ENCODE results near the gene DDX55. TPM values are rescaled to one million over a fixed set of nuclear protein-coding genes. Genes with fewer than 3 reads are reported as not detected.

DDX55 gene
- total and polyA plus RNA-seq, 2 experiments from 2014 or later, result 21.7 to 23.0 TPM

- no peak for DNase-seq (ENCODE audit: low spot score)
- Histone ChIP-seq H3K4me1 (ENCODE audit: insufficient read depth) (no peaks in the 10 kb centered on the region), H2AFZ (no peak overlapping the region), H3K27me3 (no peaks in the 10 kb centered on the region), H3K9me3 (ENCODE audit: low read depth) (no peaks in the 10 kb centered on the region), H3K4me2 (no peak overlapping the region), H3K27ac (no peak overlapping the region), H3K36me3 (replicated peaks; ENCODE audit: insufficient read depth, low read depth) (no peaks in the 10 kb centered on the region), H3K9me2 (replicated peaks; ENCODE audit: insufficient read depth) (no peaks in the 10 kb centered on the region), H3K4me3 (no peak overlapping the region), H4K20me1 (ENCODE audit: insufficient read depth, poor library complexity, severe bottlenecking) (no peaks in the 10 kb centered on the region), H3K79me2 (no peaks in the 10 kb centered on the region)
- WGBS (ENCODE audit: low lambda C conversion rate, missing lambda C conversion rate), result 92% methylated on average over 3 of the region's 3 CpGs
- TF ChIP-seq CTCF (IDR thresholded peaks at IDR 0.05; ENCODE audit: poor library complexity) (no peak), EZH2 (IDR thresholded peaks at IDR 0.05; ENCODE audit: borderline replicate concordance) (no peak), EZH2phosphoT487 (IDR thresholded peaks at IDR 0.05; ENCODE audit: low read depth, severe bottlenecking, unreplicated experiment) (no peak)
These were observed 42.4 kb upstream of the DDX55 start for GRCh38 chr12:123559468-123559867.

GRCh38 chr12:123571343-123571813, 30.5 kb upstream of the DDX55 start:
- Histone ChIP-seq H3K4me2 (no peak overlapping the region), H4K20me1 (ENCODE audit: insufficient read depth, poor library complexity, severe bottlenecking) (no peaks in the 10 kb centered on the region), H3K27me3 (no peaks in the 10 kb centered on the region), H3K36me3 (replicated peaks; ENCODE audit: insufficient read depth, low read depth) (no peaks in the 10 kb centered on the region), H3K4me3 (no peak overlapping the region), H2AFZ (no peak overlapping the region), H3K9me2 (replicated peaks; ENCODE audit: insufficient read depth) (no peaks in the 10 kb centered on the region), H3K4me1 (ENCODE audit: insufficient read depth) (no peaks in the 10 kb centered on the region), H3K27ac (no peak overlapping the region), H3K9me3 (ENCODE audit: low read depth) (no peaks in the 10 kb centered on the region), H3K79me2 (no peaks in the 10 kb centered on the region)
- 42% methylated on average over 4 of the region's 4 CpGs for WGBS (ENCODE audit: low lambda C conversion rate, missing lambda C conversion rate)
- peak; percentile 64 for DNase-seq (ENCODE audit: low spot score)
- TF ChIP-seq CTCF (IDR thresholded peaks at IDR 0.05; ENCODE audit: poor library complexity) (no peak), EZH2 (IDR thresholded peaks at IDR 0.05; ENCODE audit: borderline replicate concordance) (no peak), EZH2phosphoT487 (IDR thresholded peaks at IDR 0.05; ENCODE audit: low read depth, severe bottlenecking, unreplicated experiment) (no peak)

- 95% methylated on average over 2 of the region's 2 CpGs for WGBS (ENCODE audit: low lambda C conversion rate, missing lambda C conversion rate)
These were observed 29.5 kb upstream of the DDX55 start for GRCh38 chr12:123572391-123572790.

More at GRCh38 chr12:123572391-123572790, 29.5 kb upstream of the DDX55 start:
- H3K27ac ChIP-seq, result no peak overlapping the region
- H4K20me1 ChIP-seq (ENCODE audit: insufficient read depth, poor library complexity, severe bottlenecking), result no peaks in the 10 kb centered on the region
- TF ChIP-seq EZH2 (IDR thresholded peaks at IDR 0.05; ENCODE audit: borderline replicate concordance), result no peak
- no peak for TF ChIP-seq EZH2phosphoT487 (IDR thresholded peaks at IDR 0.05; ENCODE audit: low read depth, severe bottlenecking, unreplicated experiment)
- TF ChIP-seq CTCF (IDR thresholded peaks at IDR 0.05; ENCODE audit: poor library complexity), result no peak
- H3K9me3 ChIP-seq (ENCODE audit: low read depth), result no peaks in the 10 kb centered on the region
- no peak overlapping the region for H2AFZ ChIP-seq
- no peaks in the 10 kb centered on the region for H3K79me2 ChIP-seq
- no peak for DNase-seq (ENCODE audit: low spot score)
- H3K4me1 ChIP-seq (ENCODE audit: insufficient read depth), result no peaks in the 10 kb centered on the region
- H3K4me3 ChIP-seq, result no peak overlapping the region
- H3K4me2 ChIP-seq, result no peak overlapping the region
- H3K36me3 ChIP-seq (replicated peaks; ENCODE audit: insufficient read depth, low read depth), result no peaks in the 10 kb centered on the region
- H3K27me3 ChIP-seq, result no peaks in the 10 kb centered on the region
- H3K9me2 ChIP-seq (replicated peaks; ENCODE audit: insufficient read depth), result no peaks in the 10 kb centered on the region
